A549 (cell line): ENCODE measurements around the gene METRNL. TPM values are rescaled to one million over a fixed set of nuclear protein-coding genes. Genes with fewer than 3 reads are reported as not detected.

Source experiments
- ATAC-seq, 2 experiments: fragments of 200-7000 bp in 1 of 2; fragments of >200 bp in 1 of 2; cut with Nextera tagmentation in 1 of 2; cut with Tn5 transposase in 1 of 2; 3 replicates each; pipeline versions ENCODE4 v1.8.0 to v1.9.1; 2018 to 2020; ENCODE audit warnings: mild to moderate bottlenecking in 1 of 2, moderate library complexity in 1 of 2
- CTCF ChIA-PET: fragments of 300-600 bp; sonication (Branson Sonifier 250); formaldehyde crosslinking; extraction: SDS; loops from one replicate; lab custom pipeline; 2021; ENCODE audit warnings: antibody characterized with exemption, inconsistent platforms; lab: Yijun Ruan, JAX
- POLR2A ChIA-PET: fragments of 350-600 bp; formaldehyde crosslinking; extraction: SDS; loops from one replicate; lab custom pipeline; 2021; ENCODE audit warnings: antibody characterized with exemption, inconsistent platforms; lab: Yijun Ruan, JAX
- DNase-seq, 2 experiments: peaks; one replicate each; pipeline versions ENCODE4 v3.0.0 to v3.0.0-alpha.2; 2011 to 2016; ENCODE audit warnings: low read depth in 1 of 2, low spot score in 1 of 2
- FAIRE-seq: peaks from 2 replicates; lab custom pipeline; 2011; peaks lifted over from hg19 to GRCh38; lab: Jason Lieb, UNC
- H3K27ac ChIP-seq, 2 experiments: fragments of >200 bp; sonication (Bioruptor Twin); formaldehyde crosslinking; 3 replicates each; pipeline ENCODE4 v1.5.1; 2016 to 2017
- H3K4me1 ChIP-seq: fragments of >200 bp; sonication (Bioruptor Twin); formaldehyde crosslinking; 3 replicates; pipeline ENCODE4 v1.6.1; 2016
- H3K4me2 ChIP-seq: fragments of >200 bp; sonication (Bioruptor Twin); formaldehyde crosslinking; 3 replicates; pipeline ENCODE4 v1.6.1; 2016
- H3K4me3 ChIP-seq: fragments of >200 bp; sonication (Bioruptor Twin); formaldehyde crosslinking; 3 replicates; pipeline ENCODE4 v1.5.1; 2016
- H3K9me3 ChIP-seq: fragments of >200 bp; sonication (Bioruptor Twin); formaldehyde crosslinking; 3 replicates; pipeline ENCODE4 v1.6.1; 2016
- CBX2 ChIP-seq: fragments of 200-600 bp; sonication (generic); IDR thresholded peaks from 2 replicates; pipeline ENCODE4 v1.6.1; 2016; ENCODE audit warnings: low read depth, mild to moderate bottlenecking, borderline replicate concordance
- CEBPB ChIP-seq, 2 experiments: fragments of >200 bp in 1 of 2; sonication (Bioruptor Twin) in 1 of 2; formaldehyde crosslinking in 1 of 2; IDR thresholded peaks; 2 replicates each; pipeline ENCODE4 v1.6.1; 2012 to 2016
- CHD2 ChIP-seq: fragments of 150-350 bp; IDR thresholded peaks from 2 replicates; pipeline ENCODE4 v1.6.1; 2014; ENCODE audit warnings: low read length; ENCODE audit not compliant: partially characterized antibody
- ESRRA ChIP-seq: fragments of 150-350 bp; IDR thresholded peaks from 2 replicates; pipeline ENCODE4 v1.6.1; 2014; ENCODE audit warnings: mild to moderate bottlenecking, low read length, borderline replicate concordance
- FOSB ChIP-seq: fragments of 250-450 bp; sonication (Bioruptor Pico); IDR thresholded peaks from 2 replicates; pipeline ENCODE4 v1.5.0; 2020; ENCODE audit warnings: mild to moderate bottlenecking, moderate library complexity
- FOSL2 ChIP-seq, 2 experiments: fragments of 450-650 bp in 1 of 2; fragments of >200 bp in 1 of 2; sonication (Bioruptor Twin) in 1 of 2; formaldehyde crosslinking; IDR thresholded peaks; 2 replicates each; pipeline versions ENCODE4 v1.5.0 to v1.6.1; 2016 to 2020; ENCODE audit warnings: mild to moderate bottlenecking in 1 of 2, moderate library complexity in 1 of 2
- FOXS1 ChIP-seq: fragments of 250-450 bp; sonication (Bioruptor Pico); IDR thresholded peaks from 2 replicates; pipeline ENCODE4 v1.5.0; 2020; ENCODE audit warnings: mild to moderate bottlenecking, moderate library complexity
- HOXA7 ChIP-seq: fragments of 250-450 bp; sonication (Bioruptor Pico); IDR thresholded peaks from 2 replicates; pipeline ENCODE4 v1.5.0; 2020; ENCODE audit warnings: mild to moderate bottlenecking, moderate library complexity
- HOXB13 ChIP-seq: fragments of 250-450 bp; sonication (Bioruptor Pico); IDR thresholded peaks from 2 replicates; pipeline ENCODE4 v1.5.0; 2020; ENCODE audit warnings: low read depth, mild to moderate bottlenecking, moderate library complexity
- KDM5A ChIP-seq: fragments of 200-600 bp; sonication (generic); IDR thresholded peaks from 2 replicates; pipeline ENCODE4 v1.6.1; 2016; ENCODE audit warnings: antibody characterized with exemption, mild to moderate bottlenecking
- MAZ ChIP-seq: fragments of 150-350 bp; IDR thresholded peaks from 2 replicates; pipeline ENCODE4 v1.6.1; 2014; ENCODE audit warnings: antibody characterized with exemption, low read depth, low read length, borderline replicate concordance
- NPAS2 ChIP-seq: fragments of 250-450 bp; sonication (Bioruptor Pico); IDR thresholded peaks from 2 replicates; pipeline ENCODE4 v1.8.0; 2022; ENCODE audit warnings: mild to moderate bottlenecking, moderate library complexity, borderline replicate concordance
- NR3C1 ChIP-seq: fragments of >200 bp; sonication (Bioruptor Twin); formaldehyde crosslinking; IDR thresholded peaks from 3 replicates; pipeline ENCODE4 v1.6.1; 2017
- RAD21 ChIP-seq, 2 experiments: fragments of >200 bp in 1 of 2; sonication (Bioruptor Twin) in 1 of 2; formaldehyde crosslinking in 1 of 2; IDR thresholded peaks in 1 of 2; conservative IDR thresholded peaks in 1 of 2; 2 replicates in 1 of 2; 3 replicates in 1 of 2; pipeline ENCODE4 v1.6.1; 2012 to 2018; ENCODE audit warnings: inconsistent platforms in 1 of 2
- RFX5 ChIP-seq: fragments of 450-650 bp; IDR thresholded peaks from 2 replicates; pipeline ENCODE4 v1.7.1; 2014; ENCODE audit warnings: antibody characterized with exemption, mild to moderate bottlenecking, moderate library complexity
- SMC3 ChIP-seq: fragments of >200 bp; sonication (Bioruptor Twin); formaldehyde crosslinking; IDR thresholded peaks from 3 replicates; pipeline ENCODE4 v1.6.1; 2018; ENCODE audit warnings: inconsistent platforms
- TP53 ChIP-seq: fragments of 250-450 bp; sonication (Bioruptor Pico); IDR thresholded peaks from 2 replicates; pipeline ENCODE4 v1.5.0; 2021; ENCODE audit warnings: mild to moderate bottlenecking, moderate library complexity
- ZFP36 ChIP-seq: fragments of 450-650 bp; IDR thresholded peaks from 2 replicates; pipeline ENCODE4 v1.6.1; 2014; ENCODE audit warnings: borderline replicate concordance; ENCODE audit not compliant: partially characterized antibody
- WGBS: methylation state at CpG from one replicate; pipeline ENCODE4 v1.1.6; 2017; ENCODE audit errors: missing lambda C conversion rate; 5-methylcytosine and 5-hydroxymethylcytosine counted together
- polyA plus RNA-seq, 4 experiments: library from polyadenylated mRNA; depleted of rRNA in 3 of 4; stranded (reverse); fragments of >200 nt; fragmentation: RNase III in 1 of 4; extraction: RNeasy Plus Mini Kit Qiagen cat#74134 plus additional on column Dnase treatment in 1 of 4; gene quantifications; 2 replicates in 3 of 4; 3 replicates in 1 of 4; pipeline ENCODE4 v1.2.3, GENCODE V29; 2011 to 2017
- TF ChIP-seq, protein P1 (sequence below): fragments of 150-350 bp; IDR thresholded peaks from 2 replicates; pipeline ENCODE4 v1.6.1; 2014; ENCODE audit warnings: low read depth, mild to moderate bottlenecking, low read length
- TF ChIP-seq, protein P2 (sequence below): fragments of >200 bp; sonication (Bioruptor Twin); formaldehyde crosslinking; IDR thresholded peaks from 3 replicates; pipeline ENCODE4 v1.5.1; 2016
- TF ChIP-seq, protein P3 (sequence below): IDR thresholded peaks from 2 replicates; pipeline ENCODE4 v1.6.1; 2012
- TF ChIP-seq, protein P4 (sequence below): IDR thresholded peaks from 2 replicates; pipeline ENCODE4 v1.6.1; 2012
- TF ChIP-seq, protein P5 (sequence below): fragments of 200-600 bp; sonication (generic); IDR thresholded peaks from 2 replicates; pipeline ENCODE4 v1.6.1; 2016; ENCODE audit warnings: antibody characterized with exemption, mild to moderate bottlenecking, moderate library complexity

The METRNL gene
- polyA plus RNA-seq, 2 of the 4 experiments (the other 2 are of a cell fraction), result 1.7 to 6.4 TPM

DNA sequence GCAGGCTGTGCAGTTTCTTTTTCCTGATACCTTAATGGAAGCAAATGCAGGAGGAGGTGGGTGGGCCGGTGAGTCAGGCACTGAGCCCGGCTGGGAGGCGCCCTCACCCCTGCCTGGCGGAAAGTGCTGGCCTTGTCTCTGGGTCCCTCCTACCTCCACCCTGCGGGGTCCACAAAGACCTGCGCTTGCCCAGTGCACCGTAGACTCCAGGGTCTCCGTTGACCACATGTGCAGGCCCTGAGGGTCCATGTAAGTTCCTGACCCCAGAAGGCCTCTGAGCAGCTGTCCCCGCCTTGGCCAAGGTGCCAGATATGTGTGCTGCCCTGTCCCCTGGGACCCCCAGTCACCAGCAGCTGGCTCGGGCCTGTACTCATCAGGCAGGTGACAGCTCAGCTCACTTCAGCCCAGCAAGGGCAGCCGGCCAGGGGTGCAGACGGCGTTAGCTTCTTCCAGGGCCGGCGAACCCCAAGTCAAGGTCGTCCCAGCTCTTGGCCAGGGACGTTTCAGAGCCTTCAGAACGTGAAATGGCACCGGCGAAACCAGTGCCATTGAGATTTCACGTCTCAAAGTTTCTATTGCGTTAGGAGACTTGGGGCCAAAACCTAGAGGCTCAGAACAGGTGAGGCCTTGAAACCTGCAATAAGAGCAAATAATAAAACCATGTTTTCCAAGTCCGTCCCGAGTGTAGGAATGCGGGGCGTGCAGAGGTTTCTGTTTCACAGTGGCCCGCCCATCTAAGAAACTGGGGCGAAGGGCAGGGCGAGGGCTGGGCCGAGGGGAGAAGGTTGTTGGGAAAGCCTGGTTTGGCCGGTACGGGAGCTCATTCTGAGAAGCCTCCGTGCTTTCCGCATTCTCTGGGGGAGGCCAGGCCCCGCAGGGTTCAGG is 12.1 kb downstream of the METRNL start:
- H3K4me1 ChIP-seq, result peaks cover 9% of the 10 kb centered on the region
- FAIRE-seq (no peak), DNase-seq (no peak)
- H3K4me3 ChIP-seq, result no peak overlapping the region
- ChIA-PET CTCF (interaction anchor here (0.7 to 1.6 kb wide), 4 partner anchors 14 to 309 kb away, joined by 3 read pairs; no protein-coding TSS in a partner anchor), POLR2A (no interaction called here)
- no peak overlapping the region for H3K4me2 ChIP-seq
- H3K27ac ChIP-seq, result no peak overlapping the region
- H3K9me3 ChIP-seq, result no peaks in the 10 kb centered on the region
- 78% methylated on average over 33 of the region's 35 CpGs for WGBS
- TF ChIP-seq MAZ (no peak), CHD2 (no peak), FOSL2 (IDR thresholded peaks at IDR 0.05) (no peak), FOSL2 (CRISPR knock-in tag; IDR thresholded peaks at IDR 0.05) (no peak), ZFP36 (no peak), RAD21 (conservative IDR thresholded peaks at IDR 0.05 in 1 of 2, IDR thresholded peaks at IDR 0.05 in 1 of 2) (no peak), HOXA7 (CRISPR knock-in tag) (no peak), NR3C1 (no peak), FOSB (CRISPR knock-in tag) (no peak), FOXS1 (no peak), KDM5A (no peak), RFX5 (no peak), ESRRA (no peak), CBX2 (no peak)
- TF ChIP-seq, protein P1, sequence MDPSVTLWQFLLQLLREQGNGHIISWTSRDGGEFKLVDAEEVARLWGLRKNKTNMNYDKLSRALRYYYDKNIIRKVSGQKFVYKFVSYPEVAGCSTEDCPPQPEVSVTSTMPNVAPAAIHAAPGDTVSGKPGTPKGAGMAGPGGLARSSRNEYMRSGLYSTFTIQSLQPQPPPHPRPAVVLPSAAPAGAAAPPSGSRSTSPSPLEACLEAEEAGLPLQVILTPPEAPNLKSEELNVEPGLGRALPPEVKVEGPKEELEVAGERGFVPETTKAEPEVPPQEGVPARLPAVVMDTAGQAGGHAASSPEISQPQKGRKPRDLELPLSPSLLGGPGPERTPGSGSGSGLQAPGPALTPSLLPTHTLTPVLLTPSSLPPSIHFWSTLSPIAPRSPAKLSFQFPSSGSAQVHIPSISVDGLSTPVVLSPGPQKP, result no peak
- TF ChIP-seq, protein P2, sequence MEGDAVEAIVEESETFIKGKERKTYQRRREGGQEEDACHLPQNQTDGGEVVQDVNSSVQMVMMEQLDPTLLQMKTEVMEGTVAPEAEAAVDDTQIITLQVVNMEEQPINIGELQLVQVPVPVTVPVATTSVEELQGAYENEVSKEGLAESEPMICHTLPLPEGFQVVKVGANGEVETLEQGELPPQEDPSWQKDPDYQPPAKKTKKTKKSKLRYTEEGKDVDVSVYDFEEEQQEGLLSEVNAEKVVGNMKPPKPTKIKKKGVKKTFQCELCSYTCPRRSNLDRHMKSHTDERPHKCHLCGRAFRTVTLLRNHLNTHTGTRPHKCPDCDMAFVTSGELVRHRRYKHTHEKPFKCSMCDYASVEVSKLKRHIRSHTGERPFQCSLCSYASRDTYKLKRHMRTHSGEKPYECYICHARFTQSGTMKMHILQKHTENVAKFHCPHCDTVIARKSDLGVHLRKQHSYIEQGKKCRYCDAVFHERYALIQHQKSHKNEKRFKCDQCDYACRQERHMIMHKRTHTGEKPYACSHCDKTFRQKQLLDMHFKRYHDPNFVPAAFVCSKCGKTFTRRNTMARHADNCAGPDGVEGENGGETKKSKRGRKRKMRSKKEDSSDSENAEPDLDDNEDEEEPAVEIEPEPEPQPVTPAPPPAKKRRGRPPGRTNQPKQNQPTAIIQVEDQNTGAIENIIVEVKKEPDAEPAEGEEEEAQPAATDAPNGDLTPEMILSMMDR, result no peak
- TF ChIP-seq, all 56 proteins: peak for 0
- no peak for ATAC-seq

DNA sequence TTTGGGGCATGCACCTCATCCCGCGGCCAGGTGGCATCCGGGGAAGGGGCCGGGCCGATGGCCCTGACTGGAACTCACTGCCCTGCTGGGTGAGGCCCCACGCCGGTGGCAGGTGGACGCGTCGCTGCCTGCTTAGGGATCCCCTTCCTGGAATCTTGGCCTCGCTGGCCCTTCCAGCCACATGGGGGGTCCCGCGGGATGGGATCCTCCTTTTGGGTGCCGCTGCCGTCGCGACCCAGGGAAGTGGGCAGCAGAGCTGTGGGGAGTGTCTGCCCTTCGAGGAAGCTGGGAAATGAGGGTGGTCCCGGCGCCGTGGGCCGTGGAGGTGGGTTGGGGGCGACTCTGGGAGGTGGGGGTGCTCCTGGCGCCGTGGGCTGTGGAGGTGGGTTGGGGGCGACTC is 12.8 kb downstream of the METRNL start:
- DNase-seq (no peak), FAIRE-seq (no peak), ATAC-seq (no peak)
- TF ChIP-seq FOXS1, result no peak
- no peak for TF ChIP-seq CBX2
- no peak for TF ChIP-seq TP53 (CRISPR knock-in tag)
- POLR2A ChIA-PET, result no interaction called here
- H3K9me3 ChIP-seq, result no peaks in the 10 kb centered on the region
- CTCF ChIA-PET, result interaction anchor here (0.7 to 1.6 kb wide), 3 partner anchors 32 to 310 kb away, joined by 3 read pairs; no protein-coding TSS in a partner anchor
- peaks cover 9% of the 10 kb centered on the region for H3K4me1 ChIP-seq
- H3K4me2 ChIP-seq, result no peak overlapping the region
- no peak overlapping the region for H3K4me3 ChIP-seq
- no peak overlapping the region for H3K27ac ChIP-seq
- 94% methylated on average over 17 of the region's 26 CpGs for WGBS

DNA sequence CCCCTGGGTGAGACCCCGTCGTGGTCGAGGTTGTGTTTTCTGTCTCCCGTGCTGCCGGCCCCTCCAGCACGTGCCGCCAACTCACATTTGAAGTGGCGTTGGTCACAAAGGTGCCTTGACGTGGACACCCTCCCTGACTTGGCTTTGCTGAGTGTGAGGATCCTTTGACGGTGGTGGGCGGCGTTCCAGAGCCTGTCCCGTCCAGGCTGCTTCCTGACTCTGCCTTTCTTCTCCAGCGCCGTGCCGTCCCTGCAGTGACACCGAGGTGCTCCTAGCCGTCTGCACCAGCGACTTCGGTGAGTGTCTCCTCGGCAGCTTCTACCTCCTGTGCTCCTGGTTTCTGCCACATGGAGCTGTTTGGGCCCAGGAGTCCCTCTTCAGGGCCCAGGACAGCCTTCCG is 13.5 kb downstream of the METRNL start:
- FAIRE-seq (no peak), DNase-seq (no peak), ATAC-seq (no peak)
- no peaks in the 10 kb centered on the region for H3K9me3 ChIP-seq
- ChIA-PET CTCF (interaction anchor here (1.1 to 1.9 kb wide), 2 partner anchors 9 to 15 kb away, joined by 4 to 6 read pairs; no protein-coding TSS in a partner anchor), POLR2A (no interaction called here)
- 84% methylated on average over 22 of the region's 22 CpGs for WGBS
- H3K4me1 ChIP-seq, result peaks cover 9% of the 10 kb centered on the region
- H3K4me3 ChIP-seq, result no peak overlapping the region
- H3K4me2 ChIP-seq, result no peak overlapping the region
- H3K27ac ChIP-seq, result no peak overlapping the region
- TF ChIP-seq RAD21 (conservative IDR thresholded peaks at IDR 0.05 in 1 of 2, IDR thresholded peaks at IDR 0.05 in 1 of 2), result no peak
- TF ChIP-seq, protein P3, sequence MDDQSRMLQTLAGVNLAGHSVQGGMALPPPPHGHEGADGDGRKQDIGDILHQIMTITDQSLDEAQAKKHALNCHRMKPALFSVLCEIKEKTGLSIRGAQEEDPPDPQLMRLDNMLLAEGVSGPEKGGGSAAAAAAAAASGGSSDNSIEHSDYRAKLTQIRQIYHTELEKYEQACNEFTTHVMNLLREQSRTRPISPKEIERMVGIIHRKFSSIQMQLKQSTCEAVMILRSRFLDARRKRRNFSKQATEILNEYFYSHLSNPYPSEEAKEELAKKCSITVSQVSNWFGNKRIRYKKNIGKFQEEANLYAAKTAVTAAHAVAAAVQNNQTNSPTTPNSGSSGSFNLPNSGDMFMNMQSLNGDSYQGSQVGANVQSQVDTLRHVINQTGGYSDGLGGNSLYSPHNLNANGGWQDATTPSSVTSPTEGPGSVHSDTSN, result no peak
- no peak for TF ChIP-seq ZFP36
- no peak for TF ChIP-seq HOXB13 (CRISPR knock-in tag)
- TF ChIP-seq, protein P4, sequence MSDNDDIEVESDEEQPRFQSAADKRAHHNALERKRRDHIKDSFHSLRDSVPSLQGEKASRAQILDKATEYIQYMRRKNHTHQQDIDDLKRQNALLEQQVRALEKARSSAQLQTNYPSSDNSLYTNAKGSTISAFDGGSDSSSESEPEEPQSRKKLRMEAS, result no peak
- no peak for TF ChIP-seq ESRRA
- TF ChIP-seq NPAS2 (CRISPR knock-in tag), result no peak
- no peak for TF ChIP-seq SMC3
- no peak for TF ChIP-seq CHD2
- no peak for TF ChIP-seq CEBPB (IDR thresholded peaks at IDR 0.05)
- no peak for TF ChIP-seq RFX5
- TF ChIP-seq, protein P5, sequence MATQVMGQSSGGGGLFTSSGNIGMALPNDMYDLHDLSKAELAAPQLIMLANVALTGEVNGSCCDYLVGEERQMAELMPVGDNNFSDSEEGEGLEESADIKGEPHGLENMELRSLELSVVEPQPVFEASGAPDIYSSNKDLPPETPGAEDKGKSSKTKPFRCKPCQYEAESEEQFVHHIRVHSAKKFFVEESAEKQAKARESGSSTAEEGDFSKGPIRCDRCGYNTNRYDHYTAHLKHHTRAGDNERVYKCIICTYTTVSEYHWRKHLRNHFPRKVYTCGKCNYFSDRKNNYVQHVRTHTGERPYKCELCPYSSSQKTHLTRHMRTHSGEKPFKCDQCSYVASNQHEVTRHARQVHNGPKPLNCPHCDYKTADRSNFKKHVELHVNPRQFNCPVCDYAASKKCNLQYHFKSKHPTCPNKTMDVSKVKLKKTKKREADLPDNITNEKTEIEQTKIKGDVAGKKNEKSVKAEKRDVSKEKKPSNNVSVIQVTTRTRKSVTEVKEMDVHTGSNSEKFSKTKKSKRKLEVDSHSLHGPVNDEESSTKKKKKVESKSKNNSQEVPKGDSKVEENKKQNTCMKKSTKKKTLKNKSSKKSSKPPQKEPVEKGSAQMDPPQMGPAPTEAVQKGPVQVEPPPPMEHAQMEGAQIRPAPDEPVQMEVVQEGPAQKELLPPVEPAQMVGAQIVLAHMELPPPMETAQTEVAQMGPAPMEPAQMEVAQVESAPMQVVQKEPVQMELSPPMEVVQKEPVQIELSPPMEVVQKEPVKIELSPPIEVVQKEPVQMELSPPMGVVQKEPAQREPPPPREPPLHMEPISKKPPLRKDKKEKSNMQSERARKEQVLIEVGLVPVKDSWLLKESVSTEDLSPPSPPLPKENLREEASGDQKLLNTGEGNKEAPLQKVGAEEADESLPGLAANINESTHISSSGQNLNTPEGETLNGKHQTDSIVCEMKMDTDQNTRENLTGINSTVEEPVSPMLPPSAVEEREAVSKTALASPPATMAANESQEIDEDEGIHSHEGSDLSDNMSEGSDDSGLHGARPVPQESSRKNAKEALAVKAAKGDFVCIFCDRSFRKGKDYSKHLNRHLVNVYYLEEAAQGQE, result no peak
